HT-29 (cell line): ENCODE measurements around the gene PACSIN2. TPM values are rescaled to one million over a fixed set of nuclear protein-coding genes. Genes with fewer than 3 reads are reported as not detected.
A peak's percentile ranks its signal among the peaks of the same experiment; 100 is the strongest.
"Not testable (repeated sequence)": the region's sequence is repeated elsewhere in the genome, so short reads cannot be mapped to it uniquely, and the experiment has no call there.

ENCODE experiments used
- DNase-seq: peaks from one replicate; pipeline ENCODE4 v3.0.0-alpha.2; 2015; ENCODE audit warnings: low spot score
- total RNA-seq: library from RNA; depleted of rRNA; stranded (reverse); fragments of >200 nt; shearing (Covaris generic); gene quantifications from 2 replicates; pipeline ENCODE4 v1.2.3, GENCODE V29; 2014

PACSIN2 gene
- total RNA-seq, 1 experiment from 2014 or later = 44.8 TPM

DNA sequence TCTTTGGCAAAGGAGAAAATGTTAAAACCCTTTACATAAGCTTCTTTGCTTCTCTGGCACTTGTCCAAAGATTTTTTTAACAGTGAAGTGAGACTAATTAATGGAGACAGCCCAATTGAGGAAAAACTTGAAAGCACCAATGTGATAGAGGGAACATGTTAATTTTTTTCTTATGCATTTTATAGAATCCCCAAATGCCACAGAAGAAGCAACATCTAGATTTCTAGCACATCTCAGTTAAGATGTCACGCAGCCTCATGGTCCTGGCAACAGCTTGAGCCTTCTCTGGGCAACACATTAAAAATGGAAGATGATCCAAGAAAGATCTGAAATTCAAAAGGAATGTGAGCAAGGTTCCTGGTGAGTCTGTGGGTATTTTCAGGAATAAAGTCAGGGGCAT lies 48.5 kb downstream of the PACSIN2 start:
- no peak for DNase-seq

DNA sequence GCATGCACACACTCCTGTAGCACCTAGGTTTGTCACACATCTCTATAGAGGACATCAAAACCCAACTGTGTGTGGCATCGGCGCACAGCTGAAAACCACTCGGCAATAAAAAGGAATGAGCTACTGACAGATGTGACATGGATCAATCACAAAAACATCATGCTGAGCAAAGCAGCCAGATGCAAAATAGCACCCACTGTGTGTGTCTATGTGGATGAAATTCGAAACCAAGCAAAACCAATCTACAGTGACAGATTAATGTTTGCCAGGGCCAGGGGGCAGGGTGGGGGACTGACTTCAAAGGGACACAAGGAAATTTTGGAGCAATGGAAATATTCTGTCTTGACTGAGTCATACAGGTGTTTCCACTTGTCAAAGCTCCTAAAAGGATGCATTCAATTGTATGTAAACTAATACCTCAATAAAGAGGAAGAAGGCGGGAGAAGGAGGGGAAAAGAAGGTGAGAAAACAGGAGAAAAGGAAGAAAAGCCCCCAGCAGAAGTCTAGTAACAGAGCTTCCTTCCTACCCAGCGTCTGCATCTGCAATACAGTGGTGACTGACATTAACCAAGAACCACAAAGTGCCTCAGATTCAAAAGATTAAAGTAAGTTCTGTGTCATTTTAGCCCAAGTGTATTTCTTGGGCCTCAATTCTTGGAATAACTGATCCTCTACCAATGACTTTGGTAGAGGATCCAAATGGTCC lies 49.8 kb downstream of the PACSIN2 start:
- DNase-seq = no peak

DNA sequence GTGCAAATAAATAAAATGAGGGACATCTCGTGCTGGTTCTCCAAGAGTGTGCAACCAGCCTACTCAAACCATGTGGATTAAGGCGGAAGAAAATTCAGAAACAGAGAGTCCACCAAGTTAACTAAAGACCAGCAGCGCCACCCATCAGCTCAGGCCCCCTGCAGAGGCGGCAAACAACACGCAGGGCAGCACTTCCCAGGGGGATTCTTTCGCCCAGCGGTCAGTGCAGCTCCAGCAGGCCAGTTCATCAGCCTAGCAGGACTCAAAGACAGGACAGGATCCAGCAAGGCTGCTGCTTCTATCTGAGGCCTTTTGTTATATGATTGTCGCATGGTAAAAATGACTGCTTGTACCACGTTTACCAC lies 51.7 kb downstream of the PACSIN2 start:
- DNase-seq = no peak

DNA sequence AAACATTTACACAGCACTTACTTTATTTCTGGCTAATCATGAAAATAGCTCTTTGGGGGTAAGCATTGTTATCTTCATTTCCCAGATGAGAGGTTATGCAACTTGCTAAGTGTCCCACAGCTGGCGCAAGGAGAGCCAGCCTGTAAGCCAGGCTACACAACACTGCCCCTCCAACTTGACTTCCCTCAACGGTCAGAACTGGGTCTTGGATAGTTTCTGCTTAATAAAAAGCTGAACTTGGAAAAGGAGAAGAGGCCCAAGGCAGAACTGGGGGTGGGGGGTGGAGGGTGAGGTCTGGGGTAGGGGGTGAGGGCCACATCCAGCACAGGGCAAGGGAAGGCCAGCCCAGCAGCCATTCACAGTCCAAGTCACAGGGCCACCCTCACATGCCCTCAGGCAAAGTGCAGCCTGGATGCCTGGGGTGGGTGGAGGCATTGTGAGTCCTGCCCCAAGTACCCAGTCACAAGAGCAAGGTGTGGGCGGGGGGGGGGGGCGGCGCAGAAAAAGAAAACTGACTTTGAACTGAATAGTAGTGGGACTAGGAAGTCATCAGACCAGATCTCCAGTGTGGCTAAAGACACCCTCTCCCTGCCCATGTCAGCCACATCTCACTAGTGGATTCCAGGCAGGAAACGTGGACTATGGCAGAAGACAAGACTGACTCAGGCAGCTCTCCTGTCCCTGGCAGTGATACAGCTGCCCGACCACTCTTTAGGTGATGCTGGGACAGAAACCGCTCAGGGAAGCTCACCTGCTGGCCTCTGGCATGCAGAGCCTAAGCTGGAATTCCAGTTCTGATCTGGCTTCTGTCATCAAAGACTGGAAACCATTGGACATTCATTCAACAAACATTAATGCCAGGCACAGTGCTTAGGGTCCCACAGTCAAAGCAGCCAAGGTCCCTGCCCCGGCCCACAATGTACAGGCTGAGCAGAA lies 52.4 kb downstream of the PACSIN2 start:
- DNase-seq = peak; percentile 51

DNA sequence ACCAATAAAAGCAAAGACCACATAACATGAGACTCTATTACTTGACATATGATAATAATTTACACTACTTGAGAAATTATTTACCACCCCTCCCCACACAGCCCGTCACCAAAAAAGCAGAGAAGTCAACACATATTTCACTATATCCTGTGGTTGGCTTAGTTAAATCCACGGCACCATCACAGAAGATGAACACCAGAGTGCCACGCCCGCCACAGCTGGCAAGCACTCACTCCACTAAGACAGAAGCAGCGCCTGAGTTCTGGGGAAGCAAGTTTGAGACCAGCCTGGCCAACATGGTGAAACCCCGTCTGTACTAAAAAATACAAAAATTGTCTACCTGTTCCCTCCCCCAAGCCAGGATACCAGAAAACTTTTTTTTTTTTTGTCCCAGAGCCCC lies 53.1 kb downstream of the PACSIN2 start:
- DNase-seq = no peak

DNA sequence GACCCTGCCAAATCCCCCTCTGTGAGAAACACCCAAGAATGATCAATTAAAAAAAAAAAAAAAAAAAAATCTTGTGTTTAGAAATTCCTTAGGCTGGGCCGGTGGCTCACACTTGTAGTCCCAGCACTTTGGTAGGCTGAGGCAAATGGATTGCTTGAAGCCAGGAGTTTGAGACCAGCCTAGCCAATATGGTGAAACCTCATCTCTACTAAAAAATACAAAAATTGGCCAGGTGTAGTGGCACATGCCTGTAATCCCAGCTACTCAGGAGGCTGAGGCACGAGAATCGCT lies 53.6 kb downstream of the PACSIN2 start:
- DNase-seq = not testable (repeated sequence)

DNA sequence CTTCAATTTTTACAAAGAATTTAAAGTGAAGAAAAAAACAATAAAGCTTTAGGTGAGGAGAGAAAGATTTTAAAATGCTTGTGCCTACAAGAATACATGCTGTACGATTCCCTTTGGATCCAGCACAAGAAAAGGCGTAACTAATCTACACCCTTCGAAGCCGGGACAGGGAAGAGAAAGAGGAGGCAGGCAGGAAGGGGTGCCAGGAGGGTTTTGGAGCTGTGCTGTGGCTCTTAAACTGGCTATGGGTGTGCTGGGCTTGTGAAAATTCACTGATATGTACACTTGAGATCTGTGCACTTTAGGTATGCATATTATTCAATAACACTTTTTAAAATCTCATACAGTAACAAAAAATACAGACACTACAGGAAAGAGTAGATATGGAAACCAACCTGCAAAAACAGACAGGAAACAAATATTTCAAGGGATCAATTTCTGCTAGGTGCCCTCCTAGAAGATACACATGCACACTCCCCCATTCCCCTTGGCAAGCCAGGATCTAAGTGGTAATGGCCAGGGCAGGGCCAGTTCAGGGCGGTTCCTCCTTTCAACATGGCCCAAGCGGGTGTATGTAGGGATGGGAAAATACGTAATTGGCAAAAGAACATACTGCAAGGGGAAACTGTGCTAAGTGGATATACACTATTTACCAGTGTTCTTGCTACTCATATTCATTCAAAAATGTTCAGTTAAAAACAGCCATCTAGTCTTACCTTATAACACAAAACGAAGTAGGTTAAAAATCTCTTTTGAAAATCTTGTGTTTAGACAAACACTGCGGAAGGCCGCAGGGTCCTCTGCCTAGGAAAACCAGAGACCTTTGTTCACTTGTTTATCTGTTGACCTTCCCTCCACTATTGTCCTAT lies 54.2 kb downstream of the PACSIN2 start:
- no peak for DNase-seq

DNA sequence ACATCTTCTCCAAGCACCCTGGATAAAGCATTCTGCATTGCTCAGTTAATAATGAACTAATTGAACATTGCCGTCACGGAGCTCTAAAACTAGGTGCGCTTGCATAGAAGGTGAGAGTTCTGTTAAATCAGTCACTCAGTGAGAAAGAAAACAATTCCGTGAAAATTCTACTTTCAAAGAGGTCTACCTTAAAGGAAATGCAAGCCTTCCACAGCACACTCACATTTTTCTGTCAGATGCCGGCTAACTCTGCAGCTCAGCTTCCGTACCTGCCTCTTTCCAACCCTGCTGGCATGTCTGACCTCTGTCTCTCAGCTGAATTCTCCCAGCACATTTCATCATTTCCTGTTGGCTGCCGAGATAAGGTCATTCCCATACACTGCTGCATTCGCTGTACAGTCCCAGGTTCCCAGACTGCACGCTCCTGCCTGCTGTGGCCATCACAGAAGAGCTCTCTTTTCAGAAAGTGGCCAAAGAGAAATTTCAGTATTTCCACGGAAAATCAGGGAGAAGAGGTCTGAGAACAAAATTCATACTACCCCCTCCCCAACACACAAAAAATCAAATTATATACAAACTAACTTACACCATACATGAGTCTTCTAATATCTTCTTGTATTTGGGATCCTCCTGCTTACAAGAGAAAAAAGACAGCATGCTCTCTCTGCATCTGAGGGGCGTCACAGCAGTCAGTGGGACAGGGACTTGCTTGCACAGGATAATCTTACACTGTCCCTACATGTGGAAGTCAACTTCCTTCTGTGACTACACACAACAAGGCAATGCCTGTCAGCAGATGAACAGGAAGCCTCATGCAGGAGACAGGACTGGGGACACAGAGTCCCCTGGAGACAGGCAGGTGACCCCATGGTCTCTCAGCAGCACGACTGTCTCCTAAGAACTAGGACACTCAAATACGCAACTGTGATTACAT lies 55.1 kb downstream of the PACSIN2 start:
- DNase-seq = peak; percentile 84

DNA sequence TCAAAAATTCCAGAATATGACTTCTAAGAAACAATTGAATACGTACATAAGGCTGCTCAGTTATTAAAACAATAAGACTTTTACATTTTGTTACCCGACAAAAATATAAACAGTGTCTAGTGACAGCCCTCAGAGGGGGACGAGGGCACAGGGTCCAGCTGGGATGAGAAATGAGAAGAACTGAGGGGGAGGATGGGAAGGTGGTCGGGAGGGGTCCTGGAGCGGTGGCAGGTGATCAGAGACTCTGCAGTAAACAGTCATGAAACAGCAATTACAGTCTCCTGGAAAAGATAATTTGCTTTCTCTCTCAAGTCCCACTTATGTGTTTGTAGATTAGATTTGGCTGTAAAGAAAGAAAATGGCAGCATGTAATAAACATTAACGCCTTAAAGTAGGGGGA lies 56.0 kb downstream of the PACSIN2 start:
- DNase-seq = no peak

DNA sequence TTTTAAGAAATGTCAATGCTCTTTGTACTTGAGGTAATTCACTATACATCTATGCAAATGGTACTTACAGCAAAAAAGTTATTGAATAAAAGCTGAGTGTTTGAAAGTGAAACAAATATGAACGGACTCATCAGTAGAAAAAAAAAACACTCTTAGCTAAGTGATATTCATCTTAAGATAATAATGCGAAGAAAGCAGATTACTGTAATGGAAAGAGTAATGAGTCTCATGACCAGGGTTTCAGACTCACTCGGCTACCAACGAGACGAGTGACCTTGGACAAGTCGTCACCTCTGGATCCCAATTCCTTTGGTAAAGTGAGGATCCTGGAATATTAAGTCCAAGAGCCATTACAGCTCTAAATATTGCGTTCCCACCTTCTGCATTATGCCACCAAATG lies 57.0 kb downstream of the PACSIN2 start:
- no peak for DNase-seq

DNA sequence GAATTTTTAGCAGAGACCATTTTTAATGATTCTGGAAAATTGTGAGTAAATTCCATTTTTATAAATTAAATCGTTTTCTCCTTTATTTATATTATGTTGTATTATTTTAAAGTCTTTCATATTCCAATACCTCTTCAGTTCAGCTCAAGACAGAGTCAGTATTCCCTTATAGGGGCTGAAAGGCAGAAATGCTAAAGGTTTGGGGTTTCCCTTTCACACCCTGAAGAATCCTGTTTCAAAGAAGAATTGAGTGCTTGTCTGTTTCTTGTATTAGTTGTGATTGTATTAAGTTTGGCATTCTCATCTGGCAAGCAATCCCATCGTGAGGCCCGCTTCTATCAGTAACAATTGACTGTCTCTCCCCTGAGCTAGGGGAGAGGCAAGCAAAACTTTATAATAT lies 57.4 kb downstream of the PACSIN2 start:
- no peak for DNase-seq

DNA sequence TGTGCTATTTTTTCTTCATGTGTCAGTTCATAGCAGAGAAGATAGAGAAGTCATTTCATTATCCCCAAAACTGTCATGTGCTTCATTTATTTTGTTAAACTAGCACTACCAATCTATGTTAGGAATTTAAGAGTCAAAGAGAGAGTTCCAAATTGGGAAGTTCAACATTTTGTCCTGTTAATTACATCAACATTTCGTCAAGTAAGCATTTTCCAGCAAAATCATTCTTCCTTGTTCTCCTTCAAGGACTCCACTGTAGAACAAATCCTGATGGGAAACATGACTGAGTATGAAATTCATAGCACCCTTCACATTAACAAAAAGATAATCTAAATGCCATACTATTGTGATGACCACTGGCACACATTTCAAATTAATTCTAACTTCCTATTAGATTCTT lies 59.1 kb downstream of the PACSIN2 start:
- DNase-seq = no peak

DNA sequence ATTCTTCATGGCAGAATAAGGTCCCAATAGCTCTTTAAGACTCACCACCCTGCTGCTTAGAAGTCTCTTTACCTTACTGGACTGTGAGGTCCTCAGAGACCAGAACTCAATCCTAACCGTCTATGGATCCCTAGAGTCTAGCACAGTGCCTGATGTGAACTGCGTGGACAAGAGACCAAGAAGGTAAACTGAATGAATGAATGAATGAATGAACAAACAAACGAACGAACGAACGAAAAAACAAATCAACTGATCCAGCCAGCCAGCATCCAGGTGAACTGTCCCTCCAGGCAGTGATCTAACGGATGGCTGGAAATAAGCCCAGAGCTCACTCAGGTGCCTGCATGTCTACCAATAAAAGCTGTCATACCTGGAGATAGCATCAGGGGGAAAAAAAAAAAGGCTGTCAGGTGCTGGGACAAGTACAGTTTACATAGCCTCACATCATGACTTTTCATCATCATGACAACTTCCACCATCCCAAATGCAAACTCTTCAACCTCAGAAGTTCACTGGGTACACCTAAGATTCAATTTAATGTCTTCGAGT lies 59.8 kb downstream of the PACSIN2 start:
- no peak for DNase-seq

DNA sequence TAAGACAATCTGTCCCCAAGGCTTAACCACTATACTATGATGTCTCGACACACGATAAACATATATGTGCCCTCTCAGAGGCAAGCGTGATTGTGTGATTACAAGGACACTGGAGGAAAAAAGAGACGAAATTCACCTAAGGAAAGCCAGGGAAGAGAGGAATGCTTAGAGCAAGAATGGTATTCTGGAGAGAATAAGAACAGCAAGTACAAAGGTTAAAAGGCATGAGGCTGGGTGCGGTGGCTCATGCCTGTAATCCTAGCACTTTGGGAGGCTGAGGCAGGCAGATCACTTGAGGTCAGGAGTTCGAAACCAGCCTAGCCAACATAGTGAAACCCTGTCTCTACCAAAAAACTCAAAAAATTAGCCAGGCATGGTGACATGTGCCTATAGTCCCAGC lies 61.2 kb downstream of the PACSIN2 start:
- not testable (repeated sequence) for DNase-seq

DNA sequence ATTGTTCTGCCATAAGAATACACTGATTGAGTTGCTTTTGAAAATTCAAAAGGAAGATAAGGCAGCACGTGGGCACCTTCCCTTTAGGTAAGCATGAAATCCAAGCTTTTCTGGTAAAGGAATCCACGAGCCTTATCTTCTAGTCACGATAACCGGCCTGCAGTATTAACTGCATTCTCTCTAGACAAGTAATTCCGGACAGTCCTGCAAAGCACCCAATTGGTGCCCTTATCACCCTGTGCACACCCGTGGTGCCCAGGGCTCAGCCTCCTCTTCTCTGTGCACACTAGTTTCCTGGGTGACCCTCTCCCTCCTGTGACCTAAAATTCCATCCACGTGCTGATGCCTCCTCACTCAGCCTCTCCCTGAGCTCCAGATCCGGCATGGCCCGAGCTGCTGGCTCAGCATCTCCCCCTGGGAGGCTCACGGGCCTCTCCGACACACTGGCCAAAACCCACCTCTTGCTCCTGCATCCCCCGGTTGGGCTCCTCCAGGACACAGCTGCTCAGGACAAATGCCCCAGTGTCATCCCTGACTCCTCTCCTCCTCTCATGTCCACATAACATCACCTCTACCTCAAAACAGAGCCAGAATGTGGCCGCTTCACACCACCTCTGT lies 63.7 kb downstream of the PACSIN2 start:
- no peak for DNase-seq

DNA sequence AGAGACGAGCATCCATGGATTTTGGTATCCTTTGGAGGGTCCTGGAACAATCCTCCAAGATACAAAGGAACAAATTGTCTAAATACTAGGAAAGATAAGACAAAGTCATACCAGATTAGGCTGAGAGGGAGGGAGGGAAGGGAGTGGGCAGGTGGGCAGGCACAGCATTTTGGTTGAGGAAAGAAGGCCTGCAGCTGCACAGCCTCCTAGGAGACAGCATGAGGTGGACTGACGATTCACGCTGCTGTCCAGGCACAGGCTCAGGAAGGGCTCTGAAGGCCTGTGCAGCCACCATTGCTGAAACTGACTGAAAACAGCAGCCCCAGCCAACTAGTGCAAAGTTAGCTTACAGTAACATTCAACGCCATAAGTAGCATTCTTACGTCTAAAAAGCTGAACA lies 64.7 kb downstream of the PACSIN2 start:
- DNase-seq = no peak

DNA sequence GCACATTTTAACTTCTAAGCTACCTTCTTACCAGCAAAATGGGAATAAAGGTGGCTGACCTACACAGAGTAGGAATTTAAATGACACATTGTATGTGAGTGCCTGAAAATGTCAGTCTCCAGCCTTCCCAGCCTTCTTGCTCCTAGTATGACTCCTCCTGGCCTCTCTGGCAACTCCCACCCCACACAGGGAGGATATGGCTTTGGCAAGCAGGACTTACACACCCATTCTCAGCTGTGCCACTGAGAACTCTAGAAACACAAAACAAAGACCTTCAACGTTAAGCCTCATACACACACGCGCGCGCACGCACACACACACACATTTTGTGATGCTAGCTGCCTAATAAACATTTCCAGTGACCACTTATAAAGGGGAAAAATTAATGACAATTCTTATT lies 65.8 kb downstream of the PACSIN2 start:
- DNase-seq = no peak

DNA sequence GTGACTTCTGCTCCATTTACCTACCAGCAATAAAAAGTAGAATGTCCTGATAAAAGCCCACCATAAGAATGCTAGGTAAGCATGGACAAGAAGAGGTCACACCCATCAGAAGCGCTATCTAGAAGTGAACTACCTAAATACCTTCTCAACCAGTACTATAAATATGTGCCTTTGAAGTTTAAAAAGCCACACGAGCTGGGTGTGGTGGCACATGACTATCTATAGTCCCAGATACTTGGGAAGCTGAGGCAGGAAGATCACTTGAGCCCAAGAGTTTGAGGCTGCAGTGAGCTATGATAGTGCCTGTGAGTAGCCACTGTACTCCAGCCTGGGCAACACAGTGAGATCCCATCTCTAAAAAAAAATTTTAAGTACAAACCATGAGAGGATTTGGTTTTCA lies 66.7 kb downstream of the PACSIN2 start:
- DNase-seq = no peak

DNA sequence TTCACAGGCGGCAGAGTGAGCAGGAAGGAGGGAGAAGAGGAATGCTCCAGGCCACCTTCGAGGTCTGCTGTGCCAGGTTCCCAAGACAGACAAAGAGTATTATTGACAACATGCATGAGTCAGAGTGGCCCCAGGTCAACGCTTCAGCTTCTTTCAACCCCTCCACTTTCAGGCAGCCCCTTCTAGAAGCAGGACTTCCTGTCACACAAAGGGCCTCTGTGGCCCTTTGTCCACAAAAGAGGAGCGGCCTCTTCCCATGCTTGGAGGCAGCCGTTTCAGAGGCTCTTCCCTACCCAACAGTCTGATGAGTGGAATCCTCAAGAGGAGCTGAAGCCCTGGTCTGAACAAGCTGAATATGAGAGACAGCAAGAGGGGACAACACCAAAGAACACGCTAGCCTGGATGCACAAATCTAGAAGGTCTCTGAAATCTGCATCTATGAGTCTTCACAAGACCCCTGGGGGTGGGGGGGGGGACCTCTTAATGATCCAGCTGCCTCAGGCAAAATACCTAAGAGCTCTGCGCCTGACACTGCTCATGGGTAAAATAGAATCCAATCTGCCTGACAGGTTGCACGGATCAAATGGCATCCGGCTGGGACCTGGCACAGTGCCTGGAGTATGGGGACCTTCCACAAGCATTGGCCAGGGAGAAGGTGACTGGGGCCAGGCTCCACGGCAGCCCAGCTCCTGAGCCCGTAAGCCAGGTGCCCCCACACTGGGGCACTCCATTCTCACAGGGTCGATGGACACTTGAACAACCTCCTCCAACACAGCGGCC lies 67.5 kb downstream of the PACSIN2 start:
- DNase-seq = peak; percentile 78
